A673 (cell line): Measurements from ENCODE around the gene RRAGD. TPM values are rescaled to one million over a fixed set of nuclear protein-coding genes. Genes with fewer than 3 reads are reported as not detected.

ENCODE experiments used
- BruUV-seq: library from RNA; stranded (reverse); fragments of 400-500 nt; replicated peaks from 2 replicates; lab custom pipeline; 2021; lab: Mats Ljungman, UMichigan
- CTCF ChIA-PET: fragments of 300-600 bp; sonication (Branson Sonifier 250); formaldehyde crosslinking; loops from one replicate; lab custom pipeline; 2022; ENCODE audit warnings: antibody characterized with exemption; lab: Charles Lee
- POLR2A ChIA-PET: fragments of 300-600 bp; sonication (Branson Sonifier 250); formaldehyde crosslinking; loops from one replicate; lab custom pipeline; 2022; ENCODE audit warnings: antibody characterized with exemption; ENCODE audit not compliant: low non-redundant PET; lab: Charles Lee
- DNase-seq: peaks from one replicate; pipeline ENCODE4 v3.0.0-alpha.2; 2015; ENCODE audit warnings: low spot score
- H3K27ac ChIP-seq: fragments of 200-600 bp; sonication (generic); 2 replicates; pipeline ENCODE4 v1.5.1; 2016; ENCODE audit warnings: mixed run types, low read depth, mild to moderate bottlenecking, mixed read lengths, antibody characterized with exemption, low read length; ENCODE audit not compliant: poor library complexity, severe bottlenecking
- H3K27me3 ChIP-seq: fragments of 200-600 bp; sonication (generic); replicated peaks from 2 replicates; pipeline ENCODE4 v1.6.1; 2017; ENCODE audit warnings: mixed run types, low read depth, mild to moderate bottlenecking, mixed read lengths, antibody characterized with exemption, low read length; ENCODE audit not compliant: insufficient read depth, poor library complexity
- H3K36me3 ChIP-seq: fragments of 200-600 bp; sonication (generic); 2 replicates; pipeline ENCODE4 v1.6.1; 2016; ENCODE audit warnings: mixed run types, mild to moderate bottlenecking, mixed read lengths, antibody characterized with exemption, low read length; ENCODE audit not compliant: insufficient read depth, poor library complexity, severe bottlenecking
- H3K4me1 ChIP-seq: fragments of 200-600 bp; sonication (generic); 2 replicates; pipeline ENCODE4 v1.6.1; 2017; ENCODE audit warnings: mixed run types, mild to moderate bottlenecking, mixed read lengths, antibody characterized with exemption, low read length; ENCODE audit not compliant: insufficient read depth, poor library complexity, severe bottlenecking
- H3K4me3 ChIP-seq: fragments of 200-600 bp; sonication (generic); 2 replicates; pipeline ENCODE4 v1.5.1; 2016; ENCODE audit warnings: low read depth, mixed run types, mild to moderate bottlenecking, mixed read lengths, low read length; ENCODE audit not compliant: poor library complexity, severe bottlenecking
- H3K9me3 ChIP-seq: fragments of 200-600 bp; sonication (generic); 2 replicates; pipeline ENCODE4 v1.6.1; 2016; ENCODE audit warnings: mixed run types, low read depth, mild to moderate bottlenecking, mixed read lengths, antibody characterized with exemption, low read length; ENCODE audit not compliant: poor library complexity, severe bottlenecking
- CTCF ChIP-seq: fragments of 300-800, 200-600 bp; sonication (generic); conservative IDR thresholded peaks from 2 replicates; pipeline ENCODE4 v1.5.1; 2017; ENCODE audit warnings: low read depth, mild to moderate bottlenecking, antibody characterized with exemption, low read length, moderate library complexity, mixed read lengths
- EZH2 ChIP-seq: fragments of 200-600 bp; sonication (generic); IDR thresholded peaks from 2 replicates; pipeline ENCODE4 v1.6.1; 2017; ENCODE audit warnings: borderline replicate concordance, low read depth, mild to moderate bottlenecking, mixed read lengths, antibody characterized with exemption, low read length; ENCODE audit not compliant: poor library complexity, severe bottlenecking
- intact Hi-C: fragments of 100-400 bp; cut with micrococcal nuclease; formaldehyde crosslinking; loops from one replicate; pipeline ENCODE4 v1.10.0; 2022; ENCODE audit not compliant: unreplicated experiment
- total RNA-seq: library from RNA; stranded (reverse); gene quantifications from 2 replicates; pipeline ENCODE4 v1.2.3, GENCODE V29; 2021

RRAGD gene
- total RNA-seq, 1 experiment from 2014 or later = 9.5 TPM

DNA sequence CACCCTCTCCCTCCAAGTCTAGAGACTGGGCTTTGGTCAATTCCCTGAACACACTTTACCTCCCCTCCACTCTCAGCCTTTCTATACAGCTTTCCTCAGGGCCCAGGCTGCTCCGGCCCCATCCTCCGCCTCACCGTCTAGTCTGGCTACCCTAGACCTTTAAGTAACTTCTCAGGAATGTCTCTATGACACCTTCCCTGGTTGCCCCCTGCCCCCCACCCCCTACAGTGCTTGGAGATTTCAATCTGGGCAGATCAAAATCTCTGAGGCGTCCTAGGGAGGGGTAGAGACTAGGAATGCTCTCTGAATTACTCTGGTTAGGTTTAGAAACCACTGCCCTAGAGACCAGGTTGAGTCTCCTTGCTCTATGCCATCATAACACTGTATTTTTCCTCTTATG, 65.6 kb downstream of the RRAGD start:
- no peaks in the 10 kb centered on the region for H3K27me3 ChIP-seq
- TF ChIP-seq EZH2 (no peak), CTCF (no peak)
- H3K36me3 ChIP-seq = peaks cover 6% of the 10 kb centered on the region
- ChIA-PET POLR2A (no interaction called here), CTCF (no interaction called here)
- H3K9me3 ChIP-seq = no peaks in the 10 kb centered on the region
- no peak overlapping the region for H3K4me3 ChIP-seq
- no TSS peak for BruUV-seq
- peaks cover 18% of the 10 kb centered on the region for H3K4me1 ChIP-seq
- H3K27ac ChIP-seq = no peak overlapping the region
- intact Hi-C loops = no loop called here
- DNase-seq = no peak

GRCh38 chr6:89339565-89339964, 72.5 kb downstream of the RRAGD start:
- Histone ChIP-seq H3K9me3 (no peaks in the 10 kb centered on the region), H3K27ac (no peak overlapping the region), H3K36me3 (peaks cover 40% of the 10 kb centered on the region), H3K27me3 (no peaks in the 10 kb centered on the region), H3K4me1 (no peaks in the 10 kb centered on the region), H3K4me3 (no peak overlapping the region)
- no peak for DNase-seq
- no peak for TF ChIP-seq CTCF
- ChIA-PET CTCF (no interaction called here), POLR2A (no interaction called here)
- no TSS peak for BruUV-seq
- intact Hi-C loops = no loop called here

- TF ChIP-seq CTCF (no peak), EZH2 (no peak)
- Histone ChIP-seq H3K9me3 (no peaks in the 10 kb centered on the region), H3K36me3 (peaks cover 49% of the 10 kb centered on the region), H3K4me1 (no peaks in the 10 kb centered on the region), H3K4me3 (no peak overlapping the region), H3K27ac (no peak overlapping the region), H3K27me3 (no peaks in the 10 kb centered on the region)
- ChIA-PET CTCF (no interaction called here), POLR2A (no interaction called here)
- DNase-seq = no peak
- intact Hi-C loops = no loop called here
- BruUV-seq = no TSS peak
Observed at GRCh38 chr6:89335164-89335563, 76.9 kb downstream of the RRAGD start.

DNA sequence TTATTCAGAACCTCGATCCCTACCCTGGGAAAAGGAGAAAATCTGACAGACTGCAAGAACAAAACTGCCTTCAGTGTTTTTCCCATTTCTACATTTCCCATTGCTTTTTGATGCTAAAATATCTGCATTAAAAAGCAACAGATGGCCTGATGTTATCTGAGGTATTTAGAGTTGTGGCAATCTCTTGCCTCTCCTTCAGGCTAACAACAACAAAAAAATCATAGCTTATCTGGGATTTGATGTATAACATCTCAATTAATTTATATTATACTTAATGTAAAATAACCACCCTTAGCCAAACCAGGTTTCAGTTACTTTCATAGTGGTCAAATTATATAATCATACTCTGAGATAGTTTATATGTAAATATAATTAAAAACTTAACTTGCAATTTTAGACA, 81.2 kb downstream of the RRAGD start:
- H3K4me3 ChIP-seq = no peak overlapping the region
- no peaks in the 10 kb centered on the region for H3K27me3 ChIP-seq
- peaks cover 34% of the 10 kb centered on the region for H3K36me3 ChIP-seq
- POLR2A ChIA-PET = no interaction called here
- H3K9me3 ChIP-seq = no peaks in the 10 kb centered on the region
- intact Hi-C loops = no loop called here
- H3K4me1 ChIP-seq = no peaks in the 10 kb centered on the region
- CTCF ChIA-PET = no interaction called here
- no TSS peak for BruUV-seq
- no peak overlapping the region for H3K27ac ChIP-seq
- DNase-seq = no peak
- TF ChIP-seq CTCF = no peak
- TF ChIP-seq EZH2 = no peak
